Articular chondrocyte of knee joint (primary cell): Measurements from ENCODE around the gene ARL4D. TPM values are rescaled to one million over a fixed set of nuclear protein-coding genes. Genes with fewer than 3 reads are reported as not detected.

Source experiments
- small RNA-seq: library from RNA; depleted of rRNA; stranded (forward); fragments of <200 nt; gene quantifications from one replicate; pipeline ENCODE3, GENCODE V24; 2012
- total RNA-seq: library from RNA; depleted of rRNA; stranded (reverse); fragments of >200 nt; gene quantifications from 2 replicates; pipeline ENCODE4 v1.2.3, GENCODE V29; 2012

The ARL4D gene
- 21.6 and 28.4 TPM in 2 replicates for total RNA-seq

GRCh38 chr17:43398724-43399595 is at the start of gene ARL4D:
ARL4D (plus strand) TSS chr17:43398993; CDS start chr17:43399733, 740 bp downstream.

Small RNAs within 50 kb of the gene (small RNA-seq; reads per million reads assigned to genes)
- gene RNU6-1137P (not detected), gene RNU6-406P (not detected), gene RNU6-470P (not detected)

Other genes with a start within 250 kb of the ARL4D start
- gene NBR1, start 227.8 kb upstream of the ARL4D start, total RNA-seq = 152 and 156 TPM in 2 replicates
- 8.1 and 8.2 TPM in 2 replicates for gene TMEM106A, start 187.1 kb upstream of the ARL4D start, total RNA-seq
- gene CCDC200, start 170.4 kb upstream of the ARL4D start, total RNA-seq = 0.26 TPM in 1 of 2 replicates, not detected in the other
- gene RNU2-1, start 165.0 kb upstream of the ARL4D start, total RNA-seq = not detected in 2 replicates
- 38.2 and 38.7 TPM in 2 replicates for gene DHX8, start 85.0 kb downstream of the ARL4D start, total RNA-seq
- 0.26 and 0.32 TPM in 2 replicates for gene ETV4, start 147.3 kb downstream of the ARL4D start, total RNA-seq